HCT116 (cell line): Measurements from ENCODE around the gene GNRHR.

ENCODE experiments used
- ELF1 ChIP-seq: IDR thresholded peaks from 2 replicates; pipeline ENCODE4 v1.6.1; 2012; ENCODE audit warnings: low read depth, borderline replicate concordance
- EZH2 ChIP-seq: fragments of 200-600 bp; sonication (generic); IDR thresholded peaks from 2 replicates; pipeline ENCODE4 v1.6.1; 2017; ENCODE audit warnings: antibody characterized with exemption, mixed run types
- EZH2phosphoT487 ChIP-seq: fragments of 200-600 bp; IDR thresholded peaks from 2 replicates; pipeline ENCODE4 v1.6.1; 2018; ENCODE audit warnings: antibody characterized with exemption, borderline replicate concordance
- POLR2A ChIP-seq: IDR thresholded peaks from 2 replicates; pipeline ENCODE4 v1.7.0; 2011; ENCODE audit warnings: borderline replicate concordance; ENCODE audit not compliant: insufficient read depth, insufficient read length; ENCODE audit errors: extremely low read depth
- POLR2AphosphoS5 ChIP-seq: IDR thresholded peaks from 2 replicates; pipeline ENCODE4 v1.6.1; 2011; ENCODE audit warnings: mild to moderate bottlenecking, low read depth, low read length, moderate library complexity
- RAD21 ChIP-seq: IDR thresholded peaks from 2 replicates; pipeline ENCODE4 v1.6.1; 2012; ENCODE audit warnings: low read depth, mild to moderate bottlenecking
- SIN3A ChIP-seq: IDR thresholded peaks from 2 replicates; pipeline ENCODE4 v1.6.1; 2012; ENCODE audit warnings: low read depth
- SRF ChIP-seq: IDR thresholded peaks from 2 replicates; pipeline ENCODE4 v1.6.1; 2012; ENCODE audit warnings: low read depth
- YY1 ChIP-seq: IDR thresholded peaks from 2 replicates; pipeline ENCODE4 v1.6.1; 2011; ENCODE audit warnings: low read length, low read depth, moderate library complexity, mild to moderate bottlenecking; ENCODE audit not compliant: insufficient replicate concordance; ENCODE audit errors: extremely low read depth
- ZFX ChIP-seq: fragments of 450-650 bp; IDR thresholded peaks from 2 replicates; pipeline ENCODE4 v1.6.1; 2017
- ZNF274 ChIP-seq: fragments of 200-500 bp; sonication (Bioruptor generic); IDR thresholded peaks from 2 replicates; pipeline ENCODE4 v1.6.1; 2014; ENCODE audit warnings: mild to moderate bottlenecking, low read depth, low read length, inconsistent platforms
- TF ChIP-seq, protein P1 (sequence below): IDR thresholded peaks from 2 replicates; pipeline ENCODE4 v1.6.1; 2012; ENCODE audit warnings: low read depth
- TF ChIP-seq, protein P2 (sequence below), 3 experiments: fragments of 200-600 bp in 1 of 3; sonication (generic) in 1 of 3; IDR thresholded peaks in 2 of 3; conservative IDR thresholded peaks in 1 of 3; 2 replicates each; pipeline ENCODE4 v1.5.1; 2012 to 2017; ENCODE audit warnings: low read depth in 2 of 3, low read length in 2 of 3, antibody characterized with exemption in 1 of 3, borderline replicate concordance in 1 of 3, control low read depth in 1 of 3, mild to moderate bottlenecking in 1 of 3, mixed read lengths in 1 of 3, mixed run types in 1 of 3, moderate library complexity in 1 of 3; ENCODE audit not compliant: insufficient read depth in 1 of 3
- TF ChIP-seq, protein P3 (sequence below): IDR thresholded peaks from 2 replicates; pipeline ENCODE4 v1.6.1; 2011; ENCODE audit warnings: mild to moderate bottlenecking, low read length, moderate library complexity; ENCODE audit not compliant: insufficient replicate concordance; ENCODE audit errors: extremely low read depth

DNA sequence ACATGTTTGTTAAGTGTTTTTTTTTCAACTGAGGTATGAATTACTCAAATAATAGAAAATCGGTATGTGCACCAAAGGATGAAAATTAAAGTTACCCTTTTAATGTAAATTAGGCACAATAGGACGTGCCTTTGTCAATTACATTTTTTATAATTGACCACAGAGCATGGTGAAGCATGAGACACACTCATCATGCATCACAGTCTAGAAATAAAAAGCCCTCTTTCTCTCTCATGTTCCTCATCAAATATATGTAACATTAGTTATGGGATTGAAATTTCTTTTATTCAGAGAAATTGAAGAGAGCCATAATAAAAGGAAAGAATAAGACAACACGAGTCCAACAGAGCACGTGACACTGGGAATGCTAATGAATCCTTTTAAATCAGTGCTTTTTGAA lies 3.5 kb downstream of the GNRHR start:
- TF ChIP-seq YY1 (no peak), RAD21 (no peak), POLR2AphosphoS5 (no peak), SIN3A (no peak), POLR2A (no peak), EZH2 (no peak), ZNF274 (no peak), ZFX (no peak), EZH2phosphoT487 (no peak), ELF1 (no peak), SRF (no peak)
- TF ChIP-seq, protein P1, sequence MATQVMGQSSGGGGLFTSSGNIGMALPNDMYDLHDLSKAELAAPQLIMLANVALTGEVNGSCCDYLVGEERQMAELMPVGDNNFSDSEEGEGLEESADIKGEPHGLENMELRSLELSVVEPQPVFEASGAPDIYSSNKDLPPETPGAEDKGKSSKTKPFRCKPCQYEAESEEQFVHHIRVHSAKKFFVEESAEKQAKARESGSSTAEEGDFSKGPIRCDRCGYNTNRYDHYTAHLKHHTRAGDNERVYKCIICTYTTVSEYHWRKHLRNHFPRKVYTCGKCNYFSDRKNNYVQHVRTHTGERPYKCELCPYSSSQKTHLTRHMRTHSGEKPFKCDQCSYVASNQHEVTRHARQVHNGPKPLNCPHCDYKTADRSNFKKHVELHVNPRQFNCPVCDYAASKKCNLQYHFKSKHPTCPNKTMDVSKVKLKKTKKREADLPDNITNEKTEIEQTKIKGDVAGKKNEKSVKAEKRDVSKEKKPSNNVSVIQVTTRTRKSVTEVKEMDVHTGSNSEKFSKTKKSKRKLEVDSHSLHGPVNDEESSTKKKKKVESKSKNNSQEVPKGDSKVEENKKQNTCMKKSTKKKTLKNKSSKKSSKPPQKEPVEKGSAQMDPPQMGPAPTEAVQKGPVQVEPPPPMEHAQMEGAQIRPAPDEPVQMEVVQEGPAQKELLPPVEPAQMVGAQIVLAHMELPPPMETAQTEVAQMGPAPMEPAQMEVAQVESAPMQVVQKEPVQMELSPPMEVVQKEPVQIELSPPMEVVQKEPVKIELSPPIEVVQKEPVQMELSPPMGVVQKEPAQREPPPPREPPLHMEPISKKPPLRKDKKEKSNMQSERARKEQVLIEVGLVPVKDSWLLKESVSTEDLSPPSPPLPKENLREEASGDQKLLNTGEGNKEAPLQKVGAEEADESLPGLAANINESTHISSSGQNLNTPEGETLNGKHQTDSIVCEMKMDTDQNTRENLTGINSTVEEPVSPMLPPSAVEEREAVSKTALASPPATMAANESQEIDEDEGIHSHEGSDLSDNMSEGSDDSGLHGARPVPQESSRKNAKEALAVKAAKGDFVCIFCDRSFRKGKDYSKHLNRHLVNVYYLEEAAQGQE = no peak
- TF ChIP-seq, protein P2, sequence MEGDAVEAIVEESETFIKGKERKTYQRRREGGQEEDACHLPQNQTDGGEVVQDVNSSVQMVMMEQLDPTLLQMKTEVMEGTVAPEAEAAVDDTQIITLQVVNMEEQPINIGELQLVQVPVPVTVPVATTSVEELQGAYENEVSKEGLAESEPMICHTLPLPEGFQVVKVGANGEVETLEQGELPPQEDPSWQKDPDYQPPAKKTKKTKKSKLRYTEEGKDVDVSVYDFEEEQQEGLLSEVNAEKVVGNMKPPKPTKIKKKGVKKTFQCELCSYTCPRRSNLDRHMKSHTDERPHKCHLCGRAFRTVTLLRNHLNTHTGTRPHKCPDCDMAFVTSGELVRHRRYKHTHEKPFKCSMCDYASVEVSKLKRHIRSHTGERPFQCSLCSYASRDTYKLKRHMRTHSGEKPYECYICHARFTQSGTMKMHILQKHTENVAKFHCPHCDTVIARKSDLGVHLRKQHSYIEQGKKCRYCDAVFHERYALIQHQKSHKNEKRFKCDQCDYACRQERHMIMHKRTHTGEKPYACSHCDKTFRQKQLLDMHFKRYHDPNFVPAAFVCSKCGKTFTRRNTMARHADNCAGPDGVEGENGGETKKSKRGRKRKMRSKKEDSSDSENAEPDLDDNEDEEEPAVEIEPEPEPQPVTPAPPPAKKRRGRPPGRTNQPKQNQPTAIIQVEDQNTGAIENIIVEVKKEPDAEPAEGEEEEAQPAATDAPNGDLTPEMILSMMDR (IDR thresholded peaks at IDR 0.05 in 2 of 3, conservative IDR thresholded peaks at IDR 0.05 in 1 of 3; ENCODE audit: borderline replicate concordance in 1 of 3, insufficient read depth in 1 of 3, low read depth in 2 of 3, low read length in 2 of 3) = no peak
- TF ChIP-seq, protein P3, sequence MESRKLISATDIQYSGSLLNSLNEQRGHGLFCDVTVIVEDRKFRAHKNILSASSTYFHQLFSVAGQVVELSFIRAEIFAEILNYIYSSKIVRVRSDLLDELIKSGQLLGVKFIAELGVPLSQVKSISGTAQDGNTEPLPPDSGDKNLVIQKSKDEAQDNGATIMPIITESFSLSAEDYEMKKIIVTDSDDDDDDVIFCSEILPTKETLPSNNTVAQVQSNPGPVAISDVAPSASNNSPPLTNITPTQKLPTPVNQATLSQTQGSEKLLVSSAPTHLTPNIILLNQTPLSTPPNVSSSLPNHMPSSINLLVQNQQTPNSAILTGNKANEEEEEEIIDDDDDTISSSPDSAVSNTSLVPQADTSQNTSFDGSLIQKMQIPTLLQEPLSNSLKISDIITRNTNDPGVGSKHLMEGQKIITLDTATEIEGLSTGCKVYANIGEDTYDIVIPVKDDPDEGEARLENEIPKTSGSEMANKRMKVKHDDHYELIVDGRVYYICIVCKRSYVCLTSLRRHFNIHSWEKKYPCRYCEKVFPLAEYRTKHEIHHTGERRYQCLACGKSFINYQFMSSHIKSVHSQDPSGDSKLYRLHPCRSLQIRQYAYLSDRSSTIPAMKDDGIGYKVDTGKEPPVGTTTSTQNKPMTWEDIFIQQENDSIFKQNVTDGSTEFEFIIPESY = no peak
